K562 (cell line): Measurements from ENCODE around the gene ARL8A. TPM values are rescaled to one million over a fixed set of nuclear protein-coding genes. Genes with fewer than 3 reads are reported as not detected.

Experiments
- ATF2 ChIP-seq: sonication (generic); formaldehyde crosslinking; IDR thresholded peaks from 2 replicates; pipeline ENCODE4 v1.8.1; 2022; ENCODE audit warnings: missing genetic modification reagents
- GATAD2A ChIP-seq: fragments of 450-650 bp; IDR thresholded peaks from 2 replicates; pipeline ENCODE4 v1.6.1; 2017
- KLF10 ChIP-seq: fragments of 250-450 bp; sonication (Bioruptor Pico); IDR thresholded peaks from 2 replicates; pipeline ENCODE4 v1.6.1; 2021; ENCODE audit warnings: matching md5 sums
- KLF13 ChIP-seq: fragments of 450-650 bp; IDR thresholded peaks from 2 replicates; pipeline ENCODE4 v1.6.1; 2016; ENCODE audit warnings: missing genetic modification characterization, low read depth, mild to moderate bottlenecking, missing compliant biosample characterization, moderate library complexity, borderline replicate concordance
- SIRT6 ChIP-seq: IDR thresholded peaks from one replicate; pipeline ENCODE4 v1.6.1; 2012; ENCODE audit warnings: low read depth, mild to moderate bottlenecking, control low read depth, inconsistent platforms, low read length, moderate library complexity
- ZBTB5 ChIP-seq: fragments of 450-650 bp; IDR thresholded peaks from 2 replicates; pipeline ENCODE4 v1.6.1; 2017; ENCODE audit warnings: antibody characterized with exemption
- ZBTB8A ChIP-seq: fragments of 450-650 bp; IDR thresholded peaks from 2 replicates; pipeline ENCODE4 v1.6.1; 2018; ENCODE audit warnings: mild to moderate bottlenecking, moderate library complexity; ENCODE audit not compliant: partially characterized antibody
- ZNF133 ChIP-seq: fragments of 250-450 bp; sonication (Bioruptor Pico); IDR thresholded peaks from 2 replicates; pipeline ENCODE4 v1.4.0; 2020; ENCODE audit warnings: mild to moderate bottlenecking
- ZNF239 ChIP-seq: fragments of 250-450 bp; sonication (Bioruptor Pico); IDR thresholded peaks from 2 replicates; pipeline ENCODE4 v1.4.0; 2020; ENCODE audit warnings: mild to moderate bottlenecking
- ZNF655 ChIP-seq: fragments of 250-450 bp; sonication (Bioruptor Pico); IDR thresholded peaks from 2 replicates; pipeline ENCODE4 v1.5.0; 2021
- polyA plus RNA-seq, 8 experiments: library from polyadenylated mRNA; depleted of rRNA in 4 of 8; stranded (reverse) in 5 of 8; unstranded in 3 of 8; fragments of >200 nt; fragmentation: Nextera tagmentation in 2 of 8; fragmentation: Illumina TruSeq in 1 of 8; extraction: Ambion mirVana in 2 of 8; extraction: Trizol in 1 of 8; gene quantifications; 2 replicates each; pipeline versions ENCODE4 v1.2.1 to v1.2.3, GENCODE V29; 2011 to 2014; ENCODE audit warnings: inconsistent platforms in 1 of 8, missing spikeins in 1 of 8
- total RNA-seq, 7 experiments: library from RNA; depleted of rRNA in 6 of 7; stranded (reverse); fragments of >200 nt in 6 of 7; fragmentation: Illumina TruSeq in 2 of 7; extraction: Trizol in 2 of 7; gene quantifications; 2 replicates each; pipeline versions ENCODE4 v1.2.1 to v1.2.3, GENCODE V29; 2011 to 2021; ENCODE audit warnings: low replicate concordance in 1 of 7
- TF ChIP-seq, protein P1 (sequence below): sonication (generic); formaldehyde crosslinking; IDR thresholded peaks from 2 replicates; pipeline ENCODE4 v1.8.0; 2023; ENCODE audit warnings: mild to moderate bottlenecking, missing genetic modification reagents
- TF ChIP-seq, protein P2 (sequence below): fragments of 450-650 bp; IDR thresholded peaks from 2 replicates; pipeline ENCODE4 v1.6.1; 2014; ENCODE audit warnings: low read depth, mild to moderate bottlenecking, moderate library complexity, borderline replicate concordance

ARL8A gene
- total and polyA plus RNA-seq, 9 of the 15 experiments (the other 6 are each of a cell fraction or from before 2014, with no cell fraction given), result 0.17 to 27.3 (median 15.6) TPM

DNA sequence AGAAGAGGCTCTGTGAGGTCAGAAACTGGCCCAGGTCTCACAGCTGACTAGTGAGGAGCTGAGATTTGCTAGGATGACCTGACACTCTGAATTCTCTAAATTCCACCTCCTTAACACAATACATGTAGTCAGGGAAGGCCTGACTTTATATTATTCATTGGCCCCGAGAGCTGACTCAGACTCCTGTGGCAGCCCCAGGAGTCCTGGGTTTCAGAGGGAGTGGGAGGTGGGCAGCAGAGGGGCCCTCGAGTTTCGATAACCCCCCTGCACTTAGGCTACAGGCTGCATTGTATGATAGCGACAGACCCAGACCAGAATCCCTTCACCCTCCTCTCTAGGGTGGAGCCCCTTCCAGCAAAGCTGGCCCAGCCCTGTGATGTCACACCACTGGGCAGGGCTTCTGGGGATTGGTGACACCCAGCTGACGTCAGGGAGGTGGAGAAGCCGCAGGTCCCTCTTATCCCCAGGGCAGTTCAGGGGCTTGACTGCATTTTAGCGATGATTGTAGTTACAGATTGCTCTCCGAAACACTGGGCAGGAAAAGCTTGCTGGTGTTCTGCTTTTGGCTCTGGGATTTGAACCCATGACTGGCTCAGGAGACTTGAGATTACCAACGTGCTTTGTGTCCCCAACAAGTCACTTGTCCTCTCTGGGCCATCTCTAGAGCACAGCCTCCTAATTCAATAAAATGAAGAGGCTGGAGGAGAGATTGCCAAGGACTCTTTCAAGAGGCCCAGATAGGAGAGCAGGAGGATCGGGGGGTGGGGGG lies 38.8 kb downstream of the ARL8A start (continued):
- TF ChIP-seq ZNF655 (CRISPR knock-in tag) (no peak), KLF13 (tag) (no peak), GATAD2A (peak; percentile 51; the same call in 1 of the 2 replicates), ATF2 (CRISPR knock-in tag) (no peak), ZBTB8A (no peak), ZNF239 (no peak), SIRT6 (no peak), KLF10 (no peak), ZBTB5 (no peak), ZNF133 (CRISPR knock-in tag) (no peak)
- TF ChIP-seq, protein P1, sequence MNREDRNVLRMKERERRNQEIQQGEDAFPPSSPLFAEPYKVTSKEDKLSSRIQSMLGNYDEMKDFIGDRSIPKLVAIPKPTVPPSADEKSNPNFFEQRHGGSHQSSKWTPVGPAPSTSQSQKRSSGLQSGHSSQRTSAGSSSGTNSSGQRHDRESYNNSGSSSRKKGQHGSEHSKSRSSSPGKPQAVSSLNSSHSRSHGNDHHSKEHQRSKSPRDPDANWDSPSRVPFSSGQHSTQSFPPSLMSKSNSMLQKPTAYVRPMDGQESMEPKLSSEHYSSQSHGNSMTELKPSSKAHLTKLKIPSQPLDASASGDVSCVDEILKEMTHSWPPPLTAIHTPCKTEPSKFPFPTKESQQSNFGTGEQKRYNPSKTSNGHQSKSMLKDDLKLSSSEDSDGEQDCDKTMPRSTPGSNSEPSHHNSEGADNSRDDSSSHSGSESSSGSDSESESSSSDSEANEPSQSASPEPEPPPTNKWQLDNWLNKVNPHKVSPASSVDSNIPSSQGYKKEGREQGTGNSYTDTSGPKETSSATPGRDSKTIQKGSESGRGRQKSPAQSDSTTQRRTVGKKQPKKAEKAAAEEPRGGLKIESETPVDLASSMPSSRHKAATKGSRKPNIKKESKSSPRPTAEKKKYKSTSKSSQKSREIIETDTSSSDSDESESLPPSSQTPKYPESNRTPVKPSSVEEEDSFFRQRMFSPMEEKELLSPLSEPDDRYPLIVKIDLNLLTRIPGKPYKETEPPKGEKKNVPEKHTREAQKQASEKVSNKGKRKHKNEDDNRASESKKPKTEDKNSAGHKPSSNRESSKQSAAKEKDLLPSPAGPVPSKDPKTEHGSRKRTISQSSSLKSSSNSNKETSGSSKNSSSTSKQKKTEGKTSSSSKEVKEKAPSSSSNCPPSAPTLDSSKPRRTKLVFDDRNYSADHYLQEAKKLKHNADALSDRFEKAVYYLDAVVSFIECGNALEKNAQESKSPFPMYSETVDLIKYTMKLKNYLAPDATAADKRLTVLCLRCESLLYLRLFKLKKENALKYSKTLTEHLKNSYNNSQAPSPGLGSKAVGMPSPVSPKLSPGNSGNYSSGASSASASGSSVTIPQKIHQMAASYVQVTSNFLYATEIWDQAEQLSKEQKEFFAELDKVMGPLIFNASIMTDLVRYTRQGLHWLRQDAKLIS (CRISPR knock-in tag), result no peak
- TF ChIP-seq, protein P2, sequence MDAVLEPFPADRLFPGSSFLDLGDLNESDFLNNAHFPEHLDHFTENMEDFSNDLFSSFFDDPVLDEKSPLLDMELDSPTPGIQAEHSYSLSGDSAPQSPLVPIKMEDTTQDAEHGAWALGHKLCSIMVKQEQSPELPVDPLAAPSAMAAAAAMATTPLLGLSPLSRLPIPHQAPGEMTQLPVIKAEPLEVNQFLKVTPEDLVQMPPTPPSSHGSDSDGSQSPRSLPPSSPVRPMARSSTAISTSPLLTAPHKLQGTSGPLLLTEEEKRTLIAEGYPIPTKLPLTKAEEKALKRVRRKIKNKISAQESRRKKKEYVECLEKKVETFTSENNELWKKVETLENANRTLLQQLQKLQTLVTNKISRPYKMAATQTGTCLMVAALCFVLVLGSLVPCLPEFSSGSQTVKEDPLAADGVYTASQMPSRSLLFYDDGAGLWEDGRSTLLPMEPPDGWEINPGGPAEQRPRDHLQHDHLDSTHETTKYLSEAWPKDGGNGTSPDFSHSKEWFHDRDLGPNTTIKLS, result 0 out of 2 replicates have a peak, but pooled peaks have one; percentile 57
